ENCODE results near the gene RPRD1B. TPM values are rescaled to one million over a fixed set of nuclear protein-coding genes. Genes with fewer than 3 reads are reported as not detected.

The RPRD1B gene
- total and polyA plus RNA-seq, 2 of the 4 experiments (the other 2 are of a cell fraction): 8.4 to 9.9 TPM

DNA sequence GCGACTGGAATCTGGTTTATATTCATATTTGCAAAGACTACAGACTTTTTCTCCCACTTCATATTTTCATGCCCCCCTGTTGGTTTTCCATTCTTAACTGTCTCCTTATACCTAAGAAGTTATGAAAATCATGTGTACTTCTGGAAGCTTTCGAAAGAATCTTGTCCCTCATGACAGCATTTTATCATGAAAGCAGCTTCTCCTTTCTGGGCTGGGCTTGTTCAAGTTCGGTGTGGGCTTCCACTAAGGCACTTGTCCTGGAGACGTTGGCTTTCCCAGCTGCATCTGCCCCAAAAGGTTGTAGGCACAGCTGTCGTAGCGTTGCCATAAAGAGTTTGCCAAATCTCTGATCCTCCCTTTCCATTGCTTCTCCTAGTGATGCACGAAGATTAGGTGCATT, 56.5 kb downstream of the RPRD1B start:
- no peak overlapping the region for H4K5ac ChIP-seq (ENCODE audit: low read depth, low read length)
- H3K4ac ChIP-seq (ENCODE audit: low read depth, low read length): peak overlapping the region; percentile 26
- H3K9me3 ChIP-seq (ENCODE audit: control insufficient read depth, insufficient read depth, low read length): no peaks in the 10 kb centered on the region
- intact Hi-C loops (cut with micrococcal nuclease) (no loop called here), in situ Hi-C loops (cut with MboI; ENCODE audit: low sequenced_read_pairs) (no loop called here), dilution Hi-C loops (cut with HindIII; ENCODE audit: low sequenced_read_pairs, unreplicated experiment) (no loop called here)
- no peak overlapping the region for H3K23ac ChIP-seq (ENCODE audit: low read depth, low read length)
- H4K91ac ChIP-seq (ENCODE audit: insufficient read depth, low read depth, low read length): no peak overlapping the region
- no peak overlapping the region for H2AFZ ChIP-seq (replicated peaks; ENCODE audit: low read length, poor library complexity)
- TF ChIP-seq POLR2A (IDR thresholded peaks at IDR 0.05; ENCODE audit: low read depth, low read length) (no peak), RCOR1 (IDR thresholded peaks at IDR 0.05; ENCODE audit: insufficient replicate concordance, low read length) (no peak), MAFK (IDR thresholded peaks at IDR 0.05; ENCODE audit: low read depth, low read length) (no peak), RAD21 (IDR thresholded peaks at IDR 0.05; ENCODE audit: low read length) (no peak), MXI1 (IDR thresholded peaks at IDR 0.05; ENCODE audit: borderline replicate concordance, low read depth, low read length) (no peak), CEBPB (IDR thresholded peaks at IDR 0.05; ENCODE audit: low read depth, low read length) (no peak), SMC3 (IDR thresholded peaks at IDR 0.05; ENCODE audit: low read depth, low read length) (no peak), RFX5 (IDR thresholded peaks at IDR 0.05; ENCODE audit: low read depth, low read length) (no peak), FOS (IDR thresholded peaks at IDR 0.05; ENCODE audit: low read depth, low read length) (no peak), CHD1 (IDR thresholded peaks at IDR 0.05; ENCODE audit: low read depth, low read length) (no peak), BHLHE40 (IDR thresholded peaks at IDR 0.05; ENCODE audit: low read depth, low read length) (no peak), NFE2L2 (IDR thresholded peaks at IDR 0.05; ENCODE audit: low read depth, low read length) (no peak), MAZ (IDR thresholded peaks at IDR 0.05; ENCODE audit: borderline replicate concordance, low read depth, low read length) (no peak)
- TF ChIP-seq, protein P1, sequence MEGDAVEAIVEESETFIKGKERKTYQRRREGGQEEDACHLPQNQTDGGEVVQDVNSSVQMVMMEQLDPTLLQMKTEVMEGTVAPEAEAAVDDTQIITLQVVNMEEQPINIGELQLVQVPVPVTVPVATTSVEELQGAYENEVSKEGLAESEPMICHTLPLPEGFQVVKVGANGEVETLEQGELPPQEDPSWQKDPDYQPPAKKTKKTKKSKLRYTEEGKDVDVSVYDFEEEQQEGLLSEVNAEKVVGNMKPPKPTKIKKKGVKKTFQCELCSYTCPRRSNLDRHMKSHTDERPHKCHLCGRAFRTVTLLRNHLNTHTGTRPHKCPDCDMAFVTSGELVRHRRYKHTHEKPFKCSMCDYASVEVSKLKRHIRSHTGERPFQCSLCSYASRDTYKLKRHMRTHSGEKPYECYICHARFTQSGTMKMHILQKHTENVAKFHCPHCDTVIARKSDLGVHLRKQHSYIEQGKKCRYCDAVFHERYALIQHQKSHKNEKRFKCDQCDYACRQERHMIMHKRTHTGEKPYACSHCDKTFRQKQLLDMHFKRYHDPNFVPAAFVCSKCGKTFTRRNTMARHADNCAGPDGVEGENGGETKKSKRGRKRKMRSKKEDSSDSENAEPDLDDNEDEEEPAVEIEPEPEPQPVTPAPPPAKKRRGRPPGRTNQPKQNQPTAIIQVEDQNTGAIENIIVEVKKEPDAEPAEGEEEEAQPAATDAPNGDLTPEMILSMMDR (conservative IDR thresholded peaks at IDR 0.05; ENCODE audit: low read depth, low read length): no peak
- TF ChIP-seq, protein P2, sequence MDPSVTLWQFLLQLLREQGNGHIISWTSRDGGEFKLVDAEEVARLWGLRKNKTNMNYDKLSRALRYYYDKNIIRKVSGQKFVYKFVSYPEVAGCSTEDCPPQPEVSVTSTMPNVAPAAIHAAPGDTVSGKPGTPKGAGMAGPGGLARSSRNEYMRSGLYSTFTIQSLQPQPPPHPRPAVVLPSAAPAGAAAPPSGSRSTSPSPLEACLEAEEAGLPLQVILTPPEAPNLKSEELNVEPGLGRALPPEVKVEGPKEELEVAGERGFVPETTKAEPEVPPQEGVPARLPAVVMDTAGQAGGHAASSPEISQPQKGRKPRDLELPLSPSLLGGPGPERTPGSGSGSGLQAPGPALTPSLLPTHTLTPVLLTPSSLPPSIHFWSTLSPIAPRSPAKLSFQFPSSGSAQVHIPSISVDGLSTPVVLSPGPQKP (IDR thresholded peaks at IDR 0.05; ENCODE audit: borderline replicate concordance, low read depth, low read length): no peak
- TF ChIP-seq, protein P3, sequence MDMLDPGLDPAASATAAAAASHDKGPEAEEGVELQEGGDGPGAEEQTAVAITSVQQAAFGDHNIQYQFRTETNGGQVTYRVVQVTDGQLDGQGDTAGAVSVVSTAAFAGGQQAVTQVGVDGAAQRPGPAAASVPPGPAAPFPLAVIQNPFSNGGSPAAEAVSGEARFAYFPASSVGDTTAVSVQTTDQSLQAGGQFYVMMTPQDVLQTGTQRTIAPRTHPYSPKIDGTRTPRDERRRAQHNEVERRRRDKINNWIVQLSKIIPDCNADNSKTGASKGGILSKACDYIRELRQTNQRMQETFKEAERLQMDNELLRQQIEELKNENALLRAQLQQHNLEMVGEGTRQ (IDR thresholded peaks at IDR 0.05; ENCODE audit: low read depth, low read length): no peak
- H3K79me1 ChIP-seq (ENCODE audit: low read depth in 1 of 2, low read length in 2 of 2): peaks cover 29 to 72% of the 10 kb centered on the region in 2 experiments
- no peak overlapping the region for H3K56ac ChIP-seq (ENCODE audit: extremely low read depth, insufficient read depth, low read length)
- no peaks in the 10 kb centered on the region for H4K20me1 ChIP-seq (ENCODE audit: insufficient read depth, low read length)
- no peak overlapping the region for H3K14ac ChIP-seq (replicated peaks; ENCODE audit: low read depth, low read length)
- H2AK5ac ChIP-seq (ENCODE audit: low read depth, low read length): no peak overlapping the region
- peak overlapping the region; percentile 9; the same call in 1 of the 2 replicates for H2BK120ac ChIP-seq (ENCODE audit: low read depth, low read length)
- BruUV-seq (replicated peaks): no TSS peak
- no peak overlapping the region for H4K8ac ChIP-seq (ENCODE audit: low read depth in 2 of 2, low read length in 2 of 2)
- 76% methylated on average over 6 of the region's 7 CpGs; no CpG with 5 or more reads in 1 of the 2 experiments for WGBS, 2 experiments (ENCODE audit: extremely low coverage in 2 of 2, insufficient read length in 1 of 2)
- no peak overlapping the region for H2BK20ac ChIP-seq (ENCODE audit: low read depth, low read length)
- no peak overlapping the region for H3K27ac ChIP-seq (ENCODE audit: insufficient read depth, low read length)
- no peaks in the 10 kb centered on the region for H3K27me3 ChIP-seq (ENCODE audit: control insufficient read depth, insufficient read depth, low read length)
- no peak overlapping the region for H3K4me3 ChIP-seq (ENCODE audit: insufficient read depth, low read depth, low read length)
- DNase-seq (no peak), ATAC-seq (ENCODE audit: low read depth) (no peak)
- no peak overlapping the region for H2BK15ac ChIP-seq (ENCODE audit: low read depth, low read length)
- H3K9me1 ChIP-seq (ENCODE audit: insufficient read depth, low read length): peaks cover 35% of the 10 kb centered on the region
- H3K36me3 ChIP-seq (ENCODE audit: control insufficient read depth, insufficient read depth, low read length): peaks cover 20% of the 10 kb centered on the region
- H3K9ac ChIP-seq (ENCODE audit: low read depth, low read length): no peak overlapping the region
- H2BK5ac ChIP-seq (ENCODE audit: low read depth, low read length, poor library complexity, severe bottlenecking): no peak overlapping the region
- H2AK9ac ChIP-seq (replicated peaks; ENCODE audit: low read depth, low read length, poor library complexity): no peak overlapping the region
- POLR2A ChIA-PET (ENCODE audit: unreplicated experiment): interaction anchor here (0.6 kb wide), 1 partner anchor 10 kb away, joined by 3 read pairs; no protein-coding TSS in a partner anchor
- H3K4me2 ChIP-seq (ENCODE audit: low read depth, low read length): no peak overlapping the region
- H3K18ac ChIP-seq (ENCODE audit: low read depth, low read length): no peak overlapping the region
- CTCF ChIA-PET: no interaction called here
- H3K4me1 ChIP-seq (ENCODE audit: control insufficient read depth, insufficient read depth, low read length): peaks cover 32% of the 10 kb centered on the region

Measured in IMR-90 (cell line).